Activated naive CD8-positive, alpha-beta T cell treated with anti-CD3 and anti-CD28 coated beads for 36 hours (primary cell): ENCODE data around the gene C2orf78. TPM values are rescaled to one million over a fixed set of nuclear protein-coding genes. Genes with fewer than 3 reads are reported as not detected.

Source experiments
- DNase-seq: peaks from one replicate; pipeline ENCODE4 v3.0.0; 2021
- H3K27ac Mint-ChIP-seq: one replicate; pipeline ENCODE4 v1.8.0; 2022; ENCODE audit warnings: mild to moderate bottlenecking, moderate library complexity, mixed read lengths
- H3K27me3 Mint-ChIP-seq: one replicate; pipeline ENCODE4 v1.8.0; 2022; ENCODE audit warnings: mild to moderate bottlenecking, mixed read lengths
- H3K36me3 Mint-ChIP-seq: one replicate; pipeline ENCODE4 v1.8.0; 2021; ENCODE audit warnings: mild to moderate bottlenecking, mixed read lengths
- H3K4me1 Mint-ChIP-seq: one replicate; pipeline ENCODE4 v1.8.0; 2021; ENCODE audit warnings: mixed read lengths
- H3K4me3 Mint-ChIP-seq: one replicate; pipeline ENCODE4 v1.8.0; 2022; ENCODE audit warnings: mild to moderate bottlenecking, moderate library complexity, mixed read lengths
- H3K9me3 Mint-ChIP-seq: one replicate; pipeline ENCODE4 v1.8.0; 2022; ENCODE audit warnings: mixed read lengths
- total RNA-seq, 2 experiments: library from RNA; stranded (reverse); gene quantifications; one replicate each; pipeline ENCODE4 v1.2.3, GENCODE V29; 2021

The C2orf78 gene
- total RNA-seq, 2 experiments from 2014 or later = not detected

GRCh38 chr2:73823416-73823815 is 39.4 kb downstream of the C2orf78 start:
- peaks cover 20% of the 10 kb centered on the region for H3K4me1 Mint-ChIP-seq
- no peak overlapping the region for H3K27ac Mint-ChIP-seq
- no peaks in the 10 kb centered on the region for H3K9me3 Mint-ChIP-seq
- no peaks in the 10 kb centered on the region for H3K36me3 Mint-ChIP-seq
- H3K4me3 Mint-ChIP-seq = no peak overlapping the region
- DNase-seq = no peak
- peaks cover 4% of the 10 kb centered on the region for H3K27me3 Mint-ChIP-seq

- DNase-seq = no peak
- peaks cover 4% of the 10 kb centered on the region for H3K27me3 Mint-ChIP-seq
- no peak overlapping the region for H3K4me3 Mint-ChIP-seq
- H3K27ac Mint-ChIP-seq = no peak overlapping the region
- H3K4me1 Mint-ChIP-seq = peaks cover 22% of the 10 kb centered on the region
- H3K9me3 Mint-ChIP-seq = no peaks in the 10 kb centered on the region
- peaks cover 3% of the 10 kb centered on the region for H3K36me3 Mint-ChIP-seq
Measured at GRCh38 chr2:73823916-73824523, 40.0 kb downstream of the C2orf78 start.

- H3K4me1 Mint-ChIP-seq = peaks cover 32% of the 10 kb centered on the region
- no peak overlapping the region for H3K4me3 Mint-ChIP-seq
- DNase-seq = no peak
- H3K36me3 Mint-ChIP-seq = peaks cover 3% of the 10 kb centered on the region
- H3K9me3 Mint-ChIP-seq = no peaks in the 10 kb centered on the region
- H3K27ac Mint-ChIP-seq = no peak overlapping the region
- peaks cover 4% of the 10 kb centered on the region for H3K27me3 Mint-ChIP-seq
Measured at GRCh38 chr2:73825408-73825807, 41.4 kb downstream of the C2orf78 start.

GRCh38 chr2:73827018-73827417 is 43.0 kb downstream of the C2orf78 start:
- Mint-ChIP-seq H3K27ac (no peak overlapping the region), H3K27me3 (no peaks in the 10 kb centered on the region), H3K4me3 (no peak overlapping the region), H3K4me1 (peaks cover 34% of the 10 kb centered on the region), H3K36me3 (peaks cover 11% of the 10 kb centered on the region), H3K9me3 (no peaks in the 10 kb centered on the region)
- no peak for DNase-seq

GRCh38 chr2:73827660-73828388 is 43.8 kb downstream of the C2orf78 start:
- Mint-ChIP-seq H3K4me1 (peaks cover 40% of the 10 kb centered on the region), H3K27me3 (no peaks in the 10 kb centered on the region), H3K4me3 (peak overlapping the region; percentile 98), H3K36me3 (peaks cover 20% of the 10 kb centered on the region), H3K27ac (peak overlapping the region; percentile 96), H3K9me3 (peaks cover 5% of the 10 kb centered on the region)
- DNase-seq = no peak

- peaks cover 6% of the 10 kb centered on the region for H3K9me3 Mint-ChIP-seq
- H3K27ac Mint-ChIP-seq = peak overlapping the region; percentile 96
- peak overlapping the region; percentile 98 for H3K4me3 Mint-ChIP-seq
- H3K36me3 Mint-ChIP-seq = peaks cover 22% of the 10 kb centered on the region
- no peak for DNase-seq
- no peaks in the 10 kb centered on the region for H3K27me3 Mint-ChIP-seq
- peaks cover 41% of the 10 kb centered on the region for H3K4me1 Mint-ChIP-seq
Measured at GRCh38 chr2:73828389-73828817, 44.4 kb downstream of the C2orf78 start.

GRCh38 chr2:73828818-73829570 is 45.0 kb downstream of the C2orf78 start, which contains the start of gene STAMBP:
STAMBP (plus strand) TSS chr2:73828961; CDS start chr2:73830857, 1,896 bp downstream.
- peaks cover 41% of the 10 kb centered on the region for H3K4me1 Mint-ChIP-seq
- H3K36me3 Mint-ChIP-seq = peaks cover 28% of the 10 kb centered on the region
- peaks cover 6% of the 10 kb centered on the region for H3K9me3 Mint-ChIP-seq
- peak; percentile 87 for DNase-seq
- no peaks in the 10 kb centered on the region for H3K27me3 Mint-ChIP-seq
- H3K4me3 Mint-ChIP-seq = peak within 1 kb of the TSS; percentile 98
- peak within 1 kb of the TSS; percentile 96 for H3K27ac Mint-ChIP-seq

- H3K27ac Mint-ChIP-seq = peak overlapping the region; percentile 96
- DNase-seq = peak; percentile 28
Measured at GRCh38 chr2:73830871-73831401, 47.0 kb downstream of the C2orf78 start.

GRCh38 chr2:73832930-73833329 is 48.9 kb downstream of the C2orf78 start:
- no peaks in the 10 kb centered on the region for H3K27me3 Mint-ChIP-seq
- H3K36me3 Mint-ChIP-seq = peaks cover 39% of the 10 kb centered on the region
- H3K4me3 Mint-ChIP-seq = no peak overlapping the region
- no peak overlapping the region for H3K27ac Mint-ChIP-seq
- H3K9me3 Mint-ChIP-seq = peaks cover 6% of the 10 kb centered on the region
- DNase-seq = no peak
- peaks cover 34% of the 10 kb centered on the region for H3K4me1 Mint-ChIP-seq

More at GRCh38 chr2:73830871-73831401, 47.0 kb downstream of the C2orf78 start:
- Mint-ChIP-seq H3K4me3 (peak overlapping the region; percentile 98), H3K27me3 (no peaks in the 10 kb centered on the region), H3K36me3 (peaks cover 33% of the 10 kb centered on the region), H3K4me1 (peaks cover 37% of the 10 kb centered on the region), H3K9me3 (peaks cover 6% of the 10 kb centered on the region)

GRCh38 chr2:73836141-73836943 is 52.4 kb downstream of the C2orf78 start:
- H3K27ac Mint-ChIP-seq = no peak overlapping the region
- H3K4me1 Mint-ChIP-seq = peaks cover 14% of the 10 kb centered on the region
- peaks cover 6% of the 10 kb centered on the region for H3K9me3 Mint-ChIP-seq
- DNase-seq = no peak
- no peaks in the 10 kb centered on the region for H3K27me3 Mint-ChIP-seq
- peaks cover 32% of the 10 kb centered on the region for H3K36me3 Mint-ChIP-seq
- H3K4me3 Mint-ChIP-seq = no peak overlapping the region

- Mint-ChIP-seq H3K4me3 (no peak overlapping the region), H3K27ac (no peak overlapping the region), H3K9me3 (no peaks in the 10 kb centered on the region), H3K4me1 (peaks cover 10% of the 10 kb centered on the region), H3K27me3 (no peaks in the 10 kb centered on the region), H3K36me3 (peaks cover 22% of the 10 kb centered on the region)
- no peak for DNase-seq
Measured at GRCh38 chr2:73837847-73838585, 54.0 kb downstream of the C2orf78 start.

GRCh38 chr2:73838889-73839534 is 55.0 kb downstream of the C2orf78 start:
- Mint-ChIP-seq H3K27ac (no peak overlapping the region), H3K4me1 (peaks cover 10% of the 10 kb centered on the region), H3K4me3 (no peak overlapping the region), H3K36me3 (peaks cover 15% of the 10 kb centered on the region), H3K9me3 (no peaks in the 10 kb centered on the region), H3K27me3 (no peaks in the 10 kb centered on the region)
- DNase-seq = no peak

- Mint-ChIP-seq H3K4me3 (no peak overlapping the region), H3K36me3 (peaks cover 10% of the 10 kb centered on the region), H3K9me3 (no peaks in the 10 kb centered on the region), H3K27ac (peak overlapping the region; percentile 18), H3K4me1 (peaks cover 10% of the 10 kb centered on the region), H3K27me3 (no peaks in the 10 kb centered on the region)
- DNase-seq = no peak
Measured at GRCh38 chr2:73839653-73840411, 55.8 kb downstream of the C2orf78 start.
